MM.1S (cell line): ENCODE results near the gene KAT6B.

ENCODE experiments used
- EZH2phosphoT487 ChIP-seq: fragments of 300-600 bp; sonication (generic); IDR thresholded peaks from 2 replicates; pipeline ENCODE4 v1.6.1; 2018; ENCODE audit warnings: antibody characterized with exemption, low read length
- TF ChIP-seq, protein P1 (sequence below): fragments of 300-600 bp; sonication (generic); IDR thresholded peaks from 2 replicates; pipeline ENCODE4 v1.5.1; 2016; ENCODE audit warnings: antibody characterized with exemption, low read length, mixed read lengths

DNA sequence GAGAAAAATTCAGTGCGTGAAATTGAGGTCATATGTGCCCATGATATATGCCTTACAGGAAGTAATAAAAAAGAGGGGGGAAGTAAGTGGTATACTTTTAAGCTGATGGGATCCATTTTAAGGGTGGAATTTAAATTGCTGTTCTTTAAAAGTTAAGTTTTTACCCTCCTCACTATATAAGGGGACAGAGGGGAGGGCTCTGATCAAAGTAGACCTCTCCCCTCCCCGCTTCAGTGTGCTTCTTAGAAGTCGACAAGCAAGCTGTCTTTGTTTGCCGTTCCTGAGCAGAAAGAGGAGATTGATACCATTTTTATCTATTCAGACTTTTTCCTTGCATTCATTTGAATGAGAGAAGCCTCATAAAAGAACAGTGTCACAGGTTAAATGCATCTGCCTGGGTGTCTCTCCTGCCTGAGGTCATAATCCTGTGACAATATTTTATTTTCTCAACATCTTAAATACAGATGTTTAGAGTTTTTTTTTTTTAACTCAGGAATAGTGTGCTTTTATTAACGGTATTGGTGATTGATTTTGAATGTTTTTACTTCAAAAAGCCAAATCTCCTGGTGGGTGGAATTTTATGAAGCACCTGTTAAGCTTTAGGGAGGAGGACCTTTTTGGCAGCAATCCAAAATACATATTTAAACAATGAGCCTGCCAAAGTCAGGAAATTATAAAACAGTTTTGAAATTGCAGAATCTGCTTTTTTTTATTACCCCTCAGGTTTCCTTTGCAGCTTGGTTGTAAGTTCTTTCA, 141.7 kb downstream of the KAT6B start:
- TF ChIP-seq, protein P1, sequence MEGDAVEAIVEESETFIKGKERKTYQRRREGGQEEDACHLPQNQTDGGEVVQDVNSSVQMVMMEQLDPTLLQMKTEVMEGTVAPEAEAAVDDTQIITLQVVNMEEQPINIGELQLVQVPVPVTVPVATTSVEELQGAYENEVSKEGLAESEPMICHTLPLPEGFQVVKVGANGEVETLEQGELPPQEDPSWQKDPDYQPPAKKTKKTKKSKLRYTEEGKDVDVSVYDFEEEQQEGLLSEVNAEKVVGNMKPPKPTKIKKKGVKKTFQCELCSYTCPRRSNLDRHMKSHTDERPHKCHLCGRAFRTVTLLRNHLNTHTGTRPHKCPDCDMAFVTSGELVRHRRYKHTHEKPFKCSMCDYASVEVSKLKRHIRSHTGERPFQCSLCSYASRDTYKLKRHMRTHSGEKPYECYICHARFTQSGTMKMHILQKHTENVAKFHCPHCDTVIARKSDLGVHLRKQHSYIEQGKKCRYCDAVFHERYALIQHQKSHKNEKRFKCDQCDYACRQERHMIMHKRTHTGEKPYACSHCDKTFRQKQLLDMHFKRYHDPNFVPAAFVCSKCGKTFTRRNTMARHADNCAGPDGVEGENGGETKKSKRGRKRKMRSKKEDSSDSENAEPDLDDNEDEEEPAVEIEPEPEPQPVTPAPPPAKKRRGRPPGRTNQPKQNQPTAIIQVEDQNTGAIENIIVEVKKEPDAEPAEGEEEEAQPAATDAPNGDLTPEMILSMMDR: no peak
- no peak for TF ChIP-seq EZH2phosphoT487
